ENCODE results near the gene DRD4. TPM values are rescaled to one million over a fixed set of nuclear protein-coding genes. Genes with fewer than 3 reads are reported as not detected.
A peak's percentile ranks its signal among the peaks of the same experiment; 100 is the strongest.

Gene DRD4
- total RNA-seq, 1 donor from 2014 or later, result 0.97 TPM

GRCh38 chr11:613369-613968 lies 23.6 kb upstream of the DRD4 start:
- peak; percentile 92 for DNase-seq (ENCODE audit: low spot score)
- peaks cover 5% of the 10 kb centered on the region for H3K36me3 Mint-ChIP-seq
- Histone ChIP-seq H3F3A (ENCODE audit: low read depth) (peaks cover 32% of the 10 kb centered on the region), H3K4me1 (no peaks in the 10 kb centered on the region), H3K9me3 (ENCODE audit: low read depth) (no peaks in the 10 kb centered on the region), H3K79me2 (ENCODE audit: low read depth) (peaks cover 5% of the 10 kb centered on the region), H4K20me1 (ENCODE audit: low read depth) (peaks cover 51% of the 10 kb centered on the region), H3K9ac (no peak overlapping the region), H2AFZ (replicated peaks) (no peak overlapping the region), H3K27ac (no peak overlapping the region), H3K4me2 (no peak overlapping the region), H3K27me3 (no peaks in the 10 kb centered on the region), H3K36me3 (no peaks in the 10 kb centered on the region), H3K4me3 (no peak overlapping the region)
- peaks cover 16% of the 10 kb centered on the region for H3K27me3 Mint-ChIP-seq (ENCODE audit: insufficient read depth, low read depth)
- TF ChIP-seq CTCF (IDR thresholded peaks at IDR 0.05) (no peak), EZH2phosphoT487 (IDR thresholded peaks at IDR 0.05) (no peak), EZH2 (IDR thresholded peaks at IDR 0.05) (no peak)
- no peak overlapping the region for H3K4me3 Mint-ChIP-seq
- no peaks in the 10 kb centered on the region for H3K9me3 Mint-ChIP-seq
- H3K4me1 Mint-ChIP-seq, result no peaks in the 10 kb centered on the region
- no peak overlapping the region for H3K27ac Mint-ChIP-seq

DNA sequence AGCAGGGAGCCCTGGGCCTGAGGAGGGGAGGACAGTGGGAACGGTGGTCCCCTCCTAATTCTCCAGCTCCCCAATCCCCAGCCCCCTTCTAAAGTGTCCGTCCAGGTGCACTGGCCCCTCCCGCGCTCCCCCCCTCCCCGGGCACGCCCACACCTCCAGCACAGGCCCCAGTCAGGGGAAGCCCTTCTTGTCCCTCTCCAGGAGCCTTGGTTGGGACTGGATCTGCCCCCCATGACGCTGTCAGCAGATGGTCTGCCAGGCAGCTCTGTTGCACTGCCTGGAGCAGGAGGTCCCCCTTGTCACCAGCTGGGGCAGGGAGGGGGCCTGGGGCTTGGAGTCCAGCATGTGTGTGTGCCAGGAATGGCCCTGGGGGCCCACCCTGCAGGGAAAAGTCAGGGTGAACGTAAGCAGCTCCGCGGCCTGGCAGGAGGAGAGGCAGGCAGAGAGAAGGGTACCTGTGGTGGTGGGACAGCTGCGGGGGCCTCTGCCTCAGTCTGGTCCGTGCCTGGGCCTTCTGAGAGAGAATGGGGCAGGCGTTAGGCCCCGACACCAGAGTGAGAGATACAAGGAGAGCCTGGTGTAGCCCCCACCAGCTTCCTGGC lies 22.9 kb upstream of the DRD4 start:
- H4K20me1 ChIP-seq (ENCODE audit: low read depth), result peaks cover 47% of the 10 kb centered on the region
- no peaks in the 10 kb centered on the region for H3K9me3 ChIP-seq (ENCODE audit: low read depth)
- Mint-ChIP-seq H3K4me3 (peak overlapping the region; percentile 62), H3K36me3 (peaks cover 5% of the 10 kb centered on the region), H3K27me3 (ENCODE audit: insufficient read depth, low read depth) (peaks cover 14% of the 10 kb centered on the region), H3K9me3 (no peaks in the 10 kb centered on the region), H3K4me1 (no peaks in the 10 kb centered on the region), H3K27ac (no peak overlapping the region)
- TF ChIP-seq EZH2 (IDR thresholded peaks at IDR 0.05) (no peak), EZH2phosphoT487 (IDR thresholded peaks at IDR 0.05) (no peak), CTCF (IDR thresholded peaks at IDR 0.05) (no peak)
- no peaks in the 10 kb centered on the region for H3K4me1 ChIP-seq
- no peaks in the 10 kb centered on the region for H3K27me3 ChIP-seq
- no peak overlapping the region for H3K9ac ChIP-seq
- H3K79me2 ChIP-seq (ENCODE audit: low read depth), result peaks cover 5% of the 10 kb centered on the region
- H3F3A ChIP-seq (ENCODE audit: low read depth), result peaks cover 32% of the 10 kb centered on the region
- no peaks in the 10 kb centered on the region for H3K36me3 ChIP-seq
- H3K4me3 ChIP-seq, result no peak overlapping the region
- H3K4me2 ChIP-seq, result no peak overlapping the region
- H3K27ac ChIP-seq, result no peak overlapping the region
- no peak for DNase-seq (ENCODE audit: low spot score)
- H2AFZ ChIP-seq (replicated peaks), result no peak overlapping the region

GRCh38 chr11:614623-615503 lies 22.2 kb upstream of the DRD4 start:
- no peak overlapping the region for H3K27ac Mint-ChIP-seq
- peaks cover 14% of the 10 kb centered on the region for H3K27me3 Mint-ChIP-seq (ENCODE audit: insufficient read depth, low read depth)
- no peaks in the 10 kb centered on the region for H3K4me1 ChIP-seq
- H4K20me1 ChIP-seq (ENCODE audit: low read depth), result peaks cover 44% of the 10 kb centered on the region
- no peaks in the 10 kb centered on the region for H3K4me1 Mint-ChIP-seq
- DNase-seq (ENCODE audit: low spot score), result peak; percentile 16
- H3K4me3 Mint-ChIP-seq, result peak overlapping the region; percentile 83
- H3K4me3 ChIP-seq, result peak overlapping the region; percentile 90
- H3F3A ChIP-seq (ENCODE audit: low read depth), result peaks cover 32% of the 10 kb centered on the region
- peaks cover 5% of the 10 kb centered on the region for H3K36me3 Mint-ChIP-seq
- no peaks in the 10 kb centered on the region for H3K27me3 ChIP-seq
- H3K27ac ChIP-seq, result no peak overlapping the region
- no peak overlapping the region for H2AFZ ChIP-seq (replicated peaks)
- no peak overlapping the region for H3K9ac ChIP-seq
- peaks cover 5% of the 10 kb centered on the region for H3K79me2 ChIP-seq (ENCODE audit: low read depth)
- no peak for TF ChIP-seq EZH2phosphoT487 (IDR thresholded peaks at IDR 0.05)
- TF ChIP-seq EZH2 (IDR thresholded peaks at IDR 0.05), result no peak
- TF ChIP-seq CTCF (IDR thresholded peaks at IDR 0.05), result no peak
- no peaks in the 10 kb centered on the region for H3K36me3 ChIP-seq
- H3K9me3 ChIP-seq (ENCODE audit: low read depth), result no peaks in the 10 kb centered on the region
- H3K4me2 ChIP-seq, result peak overlapping the region; percentile 91
- no peaks in the 10 kb centered on the region for H3K9me3 Mint-ChIP-seq
